GM21390 (cell line): Measurements from ENCODE around the gene WDFY3.

Experiments used
- ATAC-seq: cut with Tn5 transposase; IDR thresholded peaks from one replicate; pipeline ENCODE4 v1.9.1; 2021; ENCODE audit not compliant: unreplicated experiment

Gene WDFY3

GRCh38 chr4:84803720-84804119, 162.8 kb downstream of the WDFY3 start:
- no peak for ATAC-seq

- ATAC-seq: no peak
These were observed 163.4 kb downstream of the WDFY3 start for GRCh38 chr4:84803116-84803515.

- ATAC-seq: no peak
These were observed 166.2 kb downstream of the WDFY3 start for GRCh38 chr4:84800256-84800655.

GRCh38 chr4:84799318-84799717, 167.2 kb downstream of the WDFY3 start:
- no peak for ATAC-seq

GRCh38 chr4:84796394-84796793, 170.1 kb downstream of the WDFY3 start:
- ATAC-seq: no peak

GRCh38 chr4:84792366-84793301, 173.9 kb downstream of the WDFY3 start:
- ATAC-seq: no peak

GRCh38 chr4:84790769-84791565, 175.5 kb downstream of the WDFY3 start:
- no peak for ATAC-seq

GRCh38 chr4:84786478-84786877, 180.0 kb downstream of the WDFY3 start:
- no peak for ATAC-seq

GRCh38 chr4:84782517-84782916, 184.0 kb downstream of the WDFY3 start:
- ATAC-seq: no peak

GRCh38 chr4:84780719-84781118, 185.8 kb downstream of the WDFY3 start:
- no peak for ATAC-seq

GRCh38 chr4:84778041-84778440, 188.4 kb downstream of the WDFY3 start:
- ATAC-seq: no peak

GRCh38 chr4:84767168-84767567, 199.3 kb downstream of the WDFY3 start:
- no peak for ATAC-seq

GRCh38 chr4:84753321-84753972, 213.0 kb downstream of the WDFY3 start:
- no peak for ATAC-seq

- ATAC-seq: no peak
These were observed 214.8 kb downstream of the WDFY3 start for GRCh38 chr4:84751707-84752106.

- no peak for ATAC-seq
These were observed 215.6 kb downstream of the WDFY3 start for GRCh38 chr4:84750960-84751283.

- ATAC-seq: peak; percentile 69
These were observed 216.1 kb downstream of the WDFY3 start for GRCh38 chr4:84750260-84750959.

- ATAC-seq: no peak
These were observed 226.4 kb downstream of the WDFY3 start for GRCh38 chr4:84740057-84740456.

- no peak for ATAC-seq
These were observed 227.9 kb downstream of the WDFY3 start for GRCh38 chr4:84738622-84739021.

- no peak for ATAC-seq
These were observed 228.8 kb downstream of the WDFY3 start for GRCh38 chr4:84737656-84738055.

GRCh38 chr4:84734037-84734436, 232.5 kb downstream of the WDFY3 start:
- no peak for ATAC-seq
